CD4-positive, alpha-beta T cell treated with Interleukin-17A for 1 hour (primary cell): Measurements from ENCODE around the gene MC2R.

Source experiments
- DNase-seq: peaks from one replicate; pipeline ENCODE4 v3.0.0-alpha.2; 2020

MC2R gene

GRCh38 chr18:13915391-13915790, at the start of gene MC2R:
Gene MC2R (minus strand): TSS chr18:13915536. CDS start chr18:13885518, 30,018 bp downstream.
- DNase-seq, result no peak

- no peak for DNase-seq
Observed at GRCh38 chr18:13945811-13946210, 30.5 kb upstream of the MC2R start.

GRCh38 chr18:13943338-13943737, 28.0 kb upstream of the MC2R start:
- DNase-seq, result no peak

GRCh38 chr18:13940326-13940725, 25.0 kb upstream of the MC2R start:
- no peak for DNase-seq

GRCh38 chr18:13934676-13935075, 19.3 kb upstream of the MC2R start:
- no peak for DNase-seq

GRCh38 chr18:13934058-13934457, 18.7 kb upstream of the MC2R start:
- DNase-seq, result no peak

GRCh38 chr18:13932285-13933025, 17.1 kb upstream of the MC2R start:
- DNase-seq, result no peak

GRCh38 chr18:13930964-13931363, 15.6 kb upstream of the MC2R start:
- no peak for DNase-seq

- DNase-seq, result no peak
Observed at GRCh38 chr18:13923221-13923620, 7.9 kb upstream of the MC2R start.

GRCh38 chr18:13918898-13919297, 3.6 kb upstream of the MC2R start:
- DNase-seq, result no peak

GRCh38 chr18:13917401-13917800, 2.1 kb upstream of the MC2R start:
- DNase-seq, result no peak

GRCh38 chr18:13916559-13916958, 1.2 kb upstream of the MC2R start:
- DNase-seq, result no peak

GRCh38 chr18:13915995-13916431, 677 bp upstream of the MC2R start:
- DNase-seq, result no peak

- no peak for DNase-seq
Observed at GRCh38 chr18:13914756-13915155, 580 bp downstream of the MC2R start.

GRCh38 chr18:13914170-13914569, 1.2 kb downstream of the MC2R start:
- no peak for DNase-seq

GRCh38 chr18:13913205-13913604, 2.1 kb downstream of the MC2R start:
- no peak for DNase-seq

GRCh38 chr18:13912601-13913000, 2.7 kb downstream of the MC2R start:
- no peak for DNase-seq

GRCh38 chr18:13910986-13911385, 4.3 kb downstream of the MC2R start:
- DNase-seq, result no peak

GRCh38 chr18:13910501-13910900, 4.8 kb downstream of the MC2R start:
- DNase-seq, result no peak

- DNase-seq, result no peak
Observed at GRCh38 chr18:13909141-13909940, 6.0 kb downstream of the MC2R start.

- DNase-seq, result no peak
Observed at GRCh38 chr18:13900633-13901032, 14.7 kb downstream of the MC2R start.

- DNase-seq, result no peak
Observed at GRCh38 chr18:13895505-13896033, 19.8 kb downstream of the MC2R start.

GRCh38 chr18:13894531-13894930, 20.8 kb downstream of the MC2R start:
- no peak for DNase-seq

- no peak for DNase-seq
Observed at GRCh38 chr18:13893418-13893760, 21.9 kb downstream of the MC2R start.
